Mesenteric fat pad (tissue), 1 donor: ENCODE results near the gene PEX11A. TPM values are rescaled to one million over a fixed set of nuclear protein-coding genes. Genes with fewer than 3 reads are reported as not detected.

Experiments used
- total RNA-seq: library from RNA; stranded (reverse); fragmentation: NEBNext Ultra II Directional; extraction: Animal tissue kit (Norgen Biotek cat#: 25700); gene quantifications from one replicate; pipeline ENCODE4 v1.2.1, GENCODE V29; 2021
- donor health status: DM: yes; HTN: yes; CAD: no.

Gene PEX11A
- total RNA-seq, 1 donor from 2014 or later, result 103 TPM

Other genes with a start within 250 kb of the PEX11A start
- 5.7 TPM for gene RHCG, start 194.2 kb downstream of the PEX11A start, total RNA-seq
- not detected for gene TICRR, start 115.3 kb downstream of the PEX11A start, total RNA-seq
- 12.7 TPM for gene KIF7, start 35.3 kb downstream of the PEX11A start, total RNA-seq
- gene PLIN1, start 11.4 kb downstream of the PEX11A start, total RNA-seq, result 1,691 TPM
- 0.32 TPM for gene WDR93, start 57 bp upstream of the PEX11A start, total RNA-seq
- 16.0 TPM for gene MESP1, start 60.5 kb upstream of the PEX11A start, total RNA-seq
- 0.96 TPM for gene MESP2, start 85.6 kb upstream of the PEX11A start, total RNA-seq
- gene ANPEP, start 124.1 kb upstream of the PEX11A start, total RNA-seq, result 50.3 TPM
- 27.3 TPM for gene AP3S2, start 203.2 kb upstream of the PEX11A start, total RNA-seq
- gene ARPIN, start 222.2 kb upstream of the PEX11A start, total RNA-seq, result 17.7 TPM